PC-9 (cell line): ENCODE measurements around the gene MED26. TPM values are rescaled to one million over a fixed set of nuclear protein-coding genes. Genes with fewer than 3 reads are reported as not detected.

ENCODE experiments used
- BruUV-seq: library from RNA; stranded (reverse); fragments of 400-500 nt; replicated peaks from 2 replicates; lab custom pipeline; 2021; lab: Mats Ljungman, UMichigan
- CTCF ChIA-PET: fragments of 300-600 bp; sonication (Branson Sonifier 250); formaldehyde crosslinking; loops from one replicate; lab custom pipeline; 2022; ENCODE audit warnings: antibody characterized with exemption; lab: Charles Lee
- POLR2A ChIA-PET: fragments of 300-600 bp; sonication (Branson Sonifier 250); formaldehyde crosslinking; loops from one replicate; lab custom pipeline; 2022; ENCODE audit warnings: antibody characterized with exemption; ENCODE audit not compliant: unreplicated experiment; lab: Charles Lee
- DNase-seq, 2 experiments: peaks; one replicate each; pipeline versions ENCODE4 v3.0.0 to v3.0.0-alpha.2; 2015 to 2022; ENCODE audit warnings: mixed read lengths in 1 of 2
- H2AFZ ChIP-seq: fragments of 200-600 bp; sonication (generic); 2 replicates; pipeline ENCODE4 v1.8.1; 2017; ENCODE audit warnings: antibody characterized with exemption
- H3F3A ChIP-seq: fragments of 200-600 bp; sonication (generic); 2 replicates; pipeline ENCODE4 v1.8.1; 2017; ENCODE audit warnings: antibody characterized with exemption, mild to moderate bottlenecking, low read depth; ENCODE audit not compliant: insufficient read depth
- H3K27ac ChIP-seq: fragments of 200-600 bp; sonication (generic); 2 replicates; pipeline ENCODE4 v1.6.1; 2016; ENCODE audit warnings: mixed run types
- H3K27me3 ChIP-seq: fragments of 200-600 bp; sonication (generic); 2 replicates; pipeline ENCODE4 v1.6.1; 2016; ENCODE audit warnings: low read depth, mixed run types; ENCODE audit not compliant: insufficient read depth
- H3K36me3 ChIP-seq: fragments of 200-600 bp; sonication (generic); 2 replicates; pipeline ENCODE4 v1.6.1; 2016; ENCODE audit warnings: low read depth, mixed run types
- H3K4me1 ChIP-seq: fragments of 200-600 bp; sonication (generic); replicated peaks from 2 replicates; pipeline ENCODE4 v1.6.1; 2016; ENCODE audit warnings: mixed run types; ENCODE audit not compliant: insufficient read depth
- H3K4me2 ChIP-seq: fragments of 200-600 bp; sonication (generic); 2 replicates; pipeline ENCODE4 v1.6.1; 2017; ENCODE audit warnings: mixed run types
- H3K4me3 ChIP-seq: fragments of 200-600 bp; sonication (generic); 2 replicates; pipeline ENCODE4 v1.6.1; 2016; ENCODE audit warnings: mixed run types
- H3K79me2 ChIP-seq: fragments of 200-600 bp; sonication (generic); 2 replicates; pipeline ENCODE4 v1.6.1; 2017; ENCODE audit warnings: low read depth, mixed run types
- H3K9me2 ChIP-seq: fragments of 200-600 bp; sonication (generic); 2 replicates; pipeline ENCODE4 v1.8.1; 2017; ENCODE audit warnings: mild to moderate bottlenecking; ENCODE audit not compliant: insufficient read depth
- H3K9me3 ChIP-seq: fragments of 200-600 bp; sonication (generic); 2 replicates; pipeline ENCODE4 v1.8.1; 2016; ENCODE audit warnings: low read depth; ENCODE audit not compliant: insufficient read depth
- H4K20me1 ChIP-seq: fragments of 200-600 bp; sonication (generic); 2 replicates; pipeline ENCODE4 v1.8.1; 2017; ENCODE audit not compliant: insufficient read depth
- CTCF ChIP-seq: fragments of 200-600 bp; sonication (generic); conservative IDR thresholded peaks from 2 replicates; pipeline ENCODE4 v1.6.1; 2017; ENCODE audit warnings: mixed run types, antibody characterized with exemption, mild to moderate bottlenecking, moderate library complexity
- EZH2 ChIP-seq: fragments of 200-600 bp; sonication (generic); IDR thresholded peaks from 2 replicates; pipeline ENCODE4 v1.8.0; 2017; ENCODE audit warnings: antibody characterized with exemption, low read depth
- intact Hi-C: fragments of 100-400 bp; cut with micrococcal nuclease; formaldehyde crosslinking; loops from one replicate; pipeline ENCODE4 v1.10.0; 2022; ENCODE audit not compliant: unreplicated experiment
- total RNA-seq: library from RNA; stranded (reverse); gene quantifications from 2 replicates; pipeline ENCODE4 v1.2.3, GENCODE V29; 2021

Gene MED26
- total RNA-seq, 1 experiment from 2014 or later, result 11.9 TPM

- TF ChIP-seq CTCF (no peak), EZH2 (no peak)
- peaks cover 41% of the 10 kb centered on the region for H3F3A ChIP-seq
- H2AFZ ChIP-seq, result 0 out of 2 replicates have a peak overlapping the region, but pooled peaks have one; percentile 83
- H3K9me3 ChIP-seq, result no peaks in the 10 kb centered on the region
- no peaks in the 10 kb centered on the region for H3K9me2 ChIP-seq
- no peak for DNase-seq
- intact Hi-C loops, result no loop called here
- H3K36me3 ChIP-seq, result peaks cover 9% of the 10 kb centered on the region; the same call in 1 of the 2 replicates
- peak overlapping the region; percentile 88 for H3K4me2 ChIP-seq
- peaks cover 22% of the 10 kb centered on the region for H4K20me1 ChIP-seq
- ChIA-PET POLR2A (no interaction called here), CTCF (no interaction called here)
- BruUV-seq, result no TSS peak
- peak overlapping the region; percentile 73 for H3K4me3 ChIP-seq
- H3K27me3 ChIP-seq, result no peaks in the 10 kb centered on the region
- H3K79me2 ChIP-seq, result peaks cover 81% of the 10 kb centered on the region
- H3K27ac ChIP-seq, result peak overlapping the region; percentile 55
- H3K4me1 ChIP-seq, result peaks cover 44% of the 10 kb centered on the region
Measured at GRCh38 chr19:16573296-16573695, 54.7 kb downstream of the MED26 start.

GRCh38 chr19:16572332-16573211 lies 55.4 kb downstream of the MED26 start, which contains the start of gene SLC35E1:
Gene SLC35E1, minus strand, starts transcription at chr19:16572415. Its CDS starts 51 bp downstream, at chr19:16572364.
- Histone ChIP-seq H3K9me3 (no peaks in the 10 kb centered on the region), H3K27ac (peak within 1 kb of the TSS; percentile 93), H3K4me1 (peaks cover 46% of the 10 kb centered on the region), H2AFZ (peak within 1 kb of the TSS; percentile 83), H3K4me3 (peak within 1 kb of the TSS; percentile 84), H4K20me1 (peaks cover 15% of the 10 kb centered on the region), H3K79me2 (peaks cover 81% of the 10 kb centered on the region), H3K36me3 (peaks cover 11% of the 10 kb centered on the region), H3K27me3 (no peaks in the 10 kb centered on the region), H3F3A (peaks cover 45% of the 10 kb centered on the region), H3K4me2 (peak within 1 kb of the TSS; percentile 94), H3K9me2 (no peaks in the 10 kb centered on the region)
- TF ChIP-seq EZH2 (no peak), CTCF (no peak; the same call in 1 of the 2 replicates)
- POLR2A ChIA-PET, result interaction anchor here (0.6 kb wide), 1 partner anchor 744 kb away, joined by 4 read pairs; no protein-coding TSS in a partner anchor
- intact Hi-C loops, result no loop called here
- CTCF ChIA-PET, result no interaction called here
- DNase-seq, result peak; percentile 96 to 98
- BruUV-seq, result TSS peak; percentile 45

- intact Hi-C loops, result no loop called here
- peaks cover 50% of the 10 kb centered on the region for H3F3A ChIP-seq
- peaks cover 85% of the 10 kb centered on the region for H3K79me2 ChIP-seq
- no TSS peak for BruUV-seq
- H3K4me3 ChIP-seq, result peak overlapping the region; percentile 84
- H3K36me3 ChIP-seq, result peaks cover 5% of the 10 kb centered on the region
- DNase-seq, result no peak
- H3K27ac ChIP-seq, result peak overlapping the region; percentile 93
- no peaks in the 10 kb centered on the region for H3K9me2 ChIP-seq
- peaks cover 15% of the 10 kb centered on the region for H4K20me1 ChIP-seq
- CTCF ChIA-PET, result no interaction called here
- H3K4me1 ChIP-seq, result peaks cover 46% of the 10 kb centered on the region
- H3K27me3 ChIP-seq, result no peaks in the 10 kb centered on the region
- POLR2A ChIA-PET, result no interaction called here
- peak overlapping the region; percentile 69 for H2AFZ ChIP-seq
- H3K9me3 ChIP-seq, result no peaks in the 10 kb centered on the region
- no peak for TF ChIP-seq EZH2
- TF ChIP-seq CTCF, result no peak
- peak overlapping the region; percentile 94 for H3K4me2 ChIP-seq
Measured at GRCh38 chr19:16571822-16572331, 56.1 kb downstream of the MED26 start.
